ENCODE measurements around the gene METTL23.

The METTL23 gene

GRCh38 chr17:76772842-76773525, 46.3 kb downstream of the METTL23 start:
- DNase-seq (ENCODE audit: low spot score): no peak

- no peak for DNase-seq (ENCODE audit: low spot score)
These were observed 48.5 kb downstream of the METTL23 start for GRCh38 chr17:76775021-76775600.

- DNase-seq (ENCODE audit: low spot score): no peak
These were observed 54.7 kb downstream of the METTL23 start for GRCh38 chr17:76781056-76781982.

- no peak for DNase-seq (ENCODE audit: low spot score)
These were observed 56.5 kb downstream of the METTL23 start for GRCh38 chr17:76783146-76783545.
